GM23338 (cell line): ENCODE results near the gene SLC26A6.

ENCODE experiments used
- CTCF ChIP-seq, 2 experiments: fragments of 200-600 bp in 1 of 2; sonication (generic) in 1 of 2; conservative IDR thresholded peaks; 2 replicates each; pipeline versions ENCODE4 v1.5.1 to v1.6.1; 2016 to 2017; ENCODE audit warnings: antibody characterized with exemption in 2 of 2, low read depth in 2 of 2, mild to moderate bottlenecking in 2 of 2, moderate library complexity in 1 of 2
- ETS1 ChIP-seq: IDR thresholded peaks from 2 replicates; pipeline ENCODE4 v1.6.1; 2016; ENCODE audit warnings: antibody characterized with exemption
- EZH2 ChIP-seq: fragments of 200-600 bp; sonication (generic); IDR thresholded peaks from one replicate; pipeline ENCODE4 v1.8.0; 2017; ENCODE audit warnings: antibody characterized with exemption, mild to moderate bottlenecking, low read depth; ENCODE audit not compliant: unreplicated experiment
- EZH2phosphoT487 ChIP-seq: fragments of 200-600 bp; sonication (generic); IDR thresholded peaks from one replicate; pipeline ENCODE4 v1.8.1; 2018; ENCODE audit warnings: antibody characterized with exemption; ENCODE audit not compliant: unreplicated experiment
- JUNB ChIP-seq: IDR thresholded peaks from one replicate; pipeline ENCODE4 v1.6.1; 2016; ENCODE audit warnings: antibody characterized with exemption; ENCODE audit not compliant: unreplicated experiment
- POLR2AphosphoS5 ChIP-seq: IDR thresholded peaks from 2 replicates; pipeline ENCODE4 v1.6.1; 2016; ENCODE audit warnings: antibody characterized with exemption, low read depth
- REST ChIP-seq: IDR thresholded peaks from one replicate; pipeline ENCODE4 v1.6.1; 2018; ENCODE audit warnings: antibody characterized with exemption; ENCODE audit not compliant: unreplicated experiment

- TF ChIP-seq EZH2 (no peak), CTCF (conservative IDR thresholded peaks at IDR 0.05; ENCODE audit: low read depth in 2 of 2) (no peak), ETS1 (no peak), JUNB (no peak), EZH2phosphoT487 (no peak), POLR2AphosphoS5 (no peak), REST (no peak)
Observed at GRCh38 chr3:48650723-48651122, 15.5 kb upstream of the SLC26A6 start.
